Inflammatory macrophage (primary cell): ENCODE measurements around the gene ATOH8.
A peak's percentile ranks its signal among the peaks of the same experiment; 100 is the strongest.
"Not testable (repeated sequence)": the region's sequence is repeated elsewhere in the genome, so short reads cannot be mapped to it uniquely, and the experiment has no call there.

ENCODE experiments used
- DNase-seq, 2 donors: peaks; one replicate each; pipeline ENCODE4 v3.0.0-alpha.2; 2020 to 2022
- total RNA-seq, 18 experiments: gene quantifications; one replicate each; lab custom pipeline; 2026; ENCODE audit warnings: mixed read lengths in 6 of 18, inconsistent platforms in 2 of 18; lab: John Stamatoyannopoulos, UW

ATOH8 gene
- 0 to 0.78 (median 0.16) reads per million in 18 experiments for total RNA-seq

GRCh38 chr2:85753525-85754312 is at the start of gene ATOH8:
ATOH8 (plus strand) TSS chr2:85753991; CDS start chr2:85754190, 199 bp downstream.
- DNase-seq = peak; percentile 45 to 54

GRCh38 chr2:85704038-85704437 is 49.8 kb upstream of the ATOH8 start:
- no peak for DNase-seq

GRCh38 chr2:85704800-85705679 is 48.8 kb upstream of the ATOH8 start:
- peak; percentile 34 to 81 for DNase-seq

- peak; percentile 89 to 91 for DNase-seq
Measured at GRCh38 chr2:85705680-85706039, 48.1 kb upstream of the ATOH8 start.

- no peak for DNase-seq
Measured at GRCh38 chr2:85706063-85706462, 47.7 kb upstream of the ATOH8 start.

- peak; percentile 93 to 95 for DNase-seq
Measured at GRCh38 chr2:85706599-85707296, 47.0 kb upstream of the ATOH8 start.

- peak; percentile 92 to 95 for DNase-seq
Measured at GRCh38 chr2:85707304-85707703, 46.5 kb upstream of the ATOH8 start.

GRCh38 chr2:85708641-85709040 is 45.1 kb upstream of the ATOH8 start:
- DNase-seq = no peak

- peak; percentile 61 to 67 for DNase-seq
Measured at GRCh38 chr2:85709401-85709811, 44.4 kb upstream of the ATOH8 start.

GRCh38 chr2:85710687-85711577 is 42.9 kb upstream of the ATOH8 start:
- no peak for DNase-seq

GRCh38 chr2:85711578-85712060 is 42.2 kb upstream of the ATOH8 start:
- no peak for DNase-seq

- peak; percentile 79 to 82 for DNase-seq
Measured at GRCh38 chr2:85712336-85712735, 41.5 kb upstream of the ATOH8 start.

GRCh38 chr2:85712849-85713612 is 40.8 kb upstream of the ATOH8 start:
- peak; percentile 34 to 67 for DNase-seq

GRCh38 chr2:85713836-85714235 is 40.0 kb upstream of the ATOH8 start:
- no peak for DNase-seq

GRCh38 chr2:85714421-85714820 is 39.4 kb upstream of the ATOH8 start:
- not testable (repeated sequence) for DNase-seq

GRCh38 chr2:85714841-85715240 is 39.0 kb upstream of the ATOH8 start:
- no peak for DNase-seq

GRCh38 chr2:85716346-85716914 is 37.4 kb upstream of the ATOH8 start:
- peak in 1 of 2 donors; percentile 45 for DNase-seq

- DNase-seq = no peak
Measured at GRCh38 chr2:85717308-85718008, 36.3 kb upstream of the ATOH8 start.

- no peak for DNase-seq
Measured at GRCh38 chr2:85718009-85718391, 35.8 kb upstream of the ATOH8 start.
